Kidney glomerular epithelial cell (primary cell): ENCODE results near the gene THBS1.
A peak's percentile ranks its signal among the peaks of the same experiment; 100 is the strongest.

Experiments
- DNase-seq: peaks from one replicate; lab custom pipeline; 2025; lab: John Stamatoyannopoulos, UW

Gene THBS1

GRCh38 chr15:39631357-39631756, 50.5 kb downstream of the THBS1 start:
- DNase-seq, result no peak

DNA sequence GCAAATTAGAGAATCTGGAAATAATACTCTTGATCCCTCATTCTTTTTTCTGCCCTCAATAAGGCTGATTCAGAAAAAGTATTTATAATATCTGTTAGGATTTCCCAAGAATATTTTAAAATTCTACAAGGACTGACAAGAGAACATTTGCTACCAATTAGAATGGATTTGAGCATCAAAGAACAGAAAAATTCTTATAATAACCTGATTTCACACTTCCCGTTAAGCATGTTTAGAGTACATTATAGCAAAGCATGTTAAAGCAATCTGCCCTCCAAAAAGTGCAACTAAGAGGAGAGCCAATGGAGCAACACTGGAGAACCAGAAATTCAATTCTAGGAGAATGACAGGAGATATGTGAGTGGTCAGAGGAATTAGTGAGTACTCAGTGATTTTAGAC, 57.2 kb downstream of the THBS1 start:
- DNase-seq, result no peak

DNA sequence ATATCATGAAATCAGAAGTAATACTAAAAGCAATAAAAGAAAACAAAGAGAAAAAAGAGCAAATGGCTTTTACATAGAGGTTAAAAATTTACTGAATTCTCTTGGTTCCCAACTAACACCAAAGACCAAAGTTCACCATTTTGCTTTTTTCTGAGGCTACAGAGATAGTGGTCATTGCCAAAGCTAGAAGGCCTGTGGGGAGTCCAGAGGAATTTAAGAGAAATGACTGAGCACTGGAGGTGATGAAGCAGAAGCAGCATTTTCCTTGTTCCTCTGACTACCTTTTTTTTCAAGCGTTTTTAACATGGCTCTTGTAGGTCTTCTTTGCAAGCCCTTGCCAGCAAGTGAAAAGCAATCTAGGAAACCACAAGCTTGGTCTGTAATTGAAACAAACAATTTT, 58.2 kb downstream of the THBS1 start:
- DNase-seq, result no peak

GRCh38 chr15:39640665-39641064, 59.8 kb downstream of the THBS1 start:
- no peak for DNase-seq

DNA sequence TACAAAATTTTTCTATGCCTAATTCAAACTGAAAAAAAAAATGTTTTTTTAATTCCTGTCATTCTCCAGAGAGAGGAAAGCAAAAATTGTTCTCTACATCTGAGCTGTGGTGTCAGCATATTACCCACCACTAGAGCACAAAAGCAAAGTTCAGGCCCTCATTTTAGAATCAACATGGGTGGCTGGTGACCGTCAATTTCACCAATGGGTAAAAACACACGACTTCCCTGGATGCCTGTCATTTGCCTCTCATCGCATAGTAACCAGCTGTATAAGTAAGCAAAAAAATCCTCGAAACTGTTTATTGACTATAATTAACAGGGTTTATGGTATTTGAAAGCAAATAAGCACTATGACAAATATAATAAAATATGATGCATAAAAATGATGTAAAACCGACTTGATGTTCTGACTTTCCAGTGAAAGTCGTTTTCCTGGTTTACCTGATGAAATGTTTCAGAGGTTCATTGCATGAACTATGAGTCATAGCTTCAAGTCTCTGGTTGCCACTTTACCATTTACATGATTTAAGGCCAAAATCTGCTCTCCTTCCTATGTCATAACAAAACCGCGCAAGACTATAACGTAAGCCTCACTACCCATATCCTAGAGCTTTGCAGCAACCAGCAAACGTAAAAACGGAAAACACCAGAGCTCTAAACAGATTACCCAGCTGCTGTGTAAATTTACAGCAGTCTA, 60.5 kb downstream of the THBS1 start:
- no peak for DNase-seq

DNA sequence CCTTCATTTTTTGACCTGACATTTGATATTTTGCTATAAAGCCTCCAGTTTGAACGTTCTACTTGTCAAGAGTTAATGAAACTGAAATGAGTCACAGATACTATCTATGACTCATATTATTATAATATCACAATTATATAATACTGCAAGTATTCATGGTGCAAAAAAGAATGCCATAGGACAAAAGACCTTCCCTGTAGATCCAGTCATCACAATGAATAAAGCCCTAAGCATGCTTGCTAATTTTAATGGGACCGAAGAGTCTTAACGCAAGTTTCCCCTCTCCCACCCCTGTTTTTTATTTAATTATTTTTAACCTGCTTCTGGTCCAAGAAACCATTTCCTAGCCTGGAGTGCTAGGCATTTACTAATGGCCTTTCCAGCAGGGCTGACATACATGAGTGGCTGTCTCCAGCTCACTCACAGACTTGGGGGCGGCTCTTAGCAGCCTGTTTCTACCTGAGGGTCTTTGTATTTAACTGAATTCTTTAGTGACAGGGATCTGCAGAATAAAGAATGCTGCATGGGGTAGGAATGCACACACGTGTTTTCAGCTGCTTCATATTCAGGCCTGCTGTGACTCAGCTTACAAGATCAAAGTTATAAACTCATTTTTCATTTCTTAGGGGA, 61.2 kb downstream of the THBS1 start:
- DNase-seq, result peak; percentile 63

DNA sequence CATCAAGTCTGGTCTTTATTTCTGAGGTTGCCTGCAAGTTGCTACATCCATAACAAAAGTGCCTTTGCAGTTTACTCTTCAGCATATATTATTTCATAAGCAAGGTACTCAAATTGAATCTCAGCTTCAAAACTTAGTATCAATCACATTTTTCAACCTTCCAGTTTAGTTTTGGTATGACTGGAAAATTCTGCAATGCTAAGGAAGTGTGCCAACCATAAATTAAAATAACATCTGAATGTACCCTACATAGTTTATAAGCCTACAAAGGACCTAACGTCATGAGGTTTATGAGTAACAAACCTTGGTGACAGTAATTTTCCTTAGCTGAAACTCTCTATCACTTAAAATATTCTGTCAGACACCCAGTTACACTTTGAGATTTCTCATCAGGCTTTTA, 62.8 kb downstream of the THBS1 start:
- no peak for DNase-seq

GRCh38 chr15:39644136-39644535, 63.3 kb downstream of the THBS1 start:
- no peak for DNase-seq

DNA sequence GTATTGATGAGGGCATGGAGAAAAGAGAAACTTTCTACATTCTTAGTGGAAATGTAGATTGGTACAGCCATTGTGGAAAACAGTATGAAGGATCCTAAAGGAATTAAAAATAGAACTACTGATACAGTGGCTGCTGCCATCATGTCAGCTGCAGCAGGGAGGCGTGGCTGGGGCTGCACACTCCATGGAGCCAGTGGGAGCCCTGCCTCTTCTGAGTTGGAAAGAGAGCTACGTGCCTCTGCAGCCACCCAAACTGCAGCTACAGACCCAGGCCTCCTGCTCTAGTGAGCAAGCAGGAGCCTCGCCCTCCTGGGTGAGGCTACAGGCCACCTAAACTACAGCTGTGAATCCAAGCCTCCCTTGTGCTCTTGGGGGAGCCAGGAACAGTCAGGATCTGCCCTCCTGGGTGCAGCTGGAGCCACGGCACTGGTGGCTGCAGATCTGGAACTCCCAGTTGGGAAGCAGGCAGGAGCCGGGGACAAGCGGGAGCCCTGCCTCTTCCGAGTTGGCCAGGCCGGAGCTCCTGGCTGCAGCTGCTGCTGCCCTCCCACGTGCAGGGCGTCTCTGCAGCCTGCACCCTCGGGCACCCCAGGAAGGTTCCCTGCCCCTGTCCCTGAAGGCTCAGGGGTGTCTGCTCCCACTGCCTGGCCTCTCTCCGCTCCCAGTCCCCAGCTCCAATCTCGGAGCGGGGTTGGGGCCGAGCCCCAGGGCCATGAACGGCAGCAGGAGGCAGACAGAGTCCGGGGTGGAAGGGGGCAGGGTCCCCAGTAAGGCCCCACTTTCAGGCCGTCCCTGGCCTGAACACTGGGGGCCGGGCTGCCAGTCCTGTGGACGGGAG, 64.5 kb downstream of the THBS1 start:
- no peak for DNase-seq

- no peak for DNase-seq
Measured at GRCh38 chr15:39645976-39646257, 65.0 kb downstream of the THBS1 start.

GRCh38 chr15:39646425-39646824, 65.5 kb downstream of the THBS1 start:
- DNase-seq, result no peak
